GM12872 (cell line): ENCODE data around the gene PCBD1.

ENCODE experiments used
- TF ChIP-seq, protein P1 (sequence below): IDR thresholded peaks from 3 replicates; pipeline ENCODE4 v1.5.1; 2011; ENCODE audit warnings: low read depth, mild to moderate bottlenecking, low read length, moderate library complexity; ENCODE audit not compliant: insufficient read depth

PCBD1 gene

DNA sequence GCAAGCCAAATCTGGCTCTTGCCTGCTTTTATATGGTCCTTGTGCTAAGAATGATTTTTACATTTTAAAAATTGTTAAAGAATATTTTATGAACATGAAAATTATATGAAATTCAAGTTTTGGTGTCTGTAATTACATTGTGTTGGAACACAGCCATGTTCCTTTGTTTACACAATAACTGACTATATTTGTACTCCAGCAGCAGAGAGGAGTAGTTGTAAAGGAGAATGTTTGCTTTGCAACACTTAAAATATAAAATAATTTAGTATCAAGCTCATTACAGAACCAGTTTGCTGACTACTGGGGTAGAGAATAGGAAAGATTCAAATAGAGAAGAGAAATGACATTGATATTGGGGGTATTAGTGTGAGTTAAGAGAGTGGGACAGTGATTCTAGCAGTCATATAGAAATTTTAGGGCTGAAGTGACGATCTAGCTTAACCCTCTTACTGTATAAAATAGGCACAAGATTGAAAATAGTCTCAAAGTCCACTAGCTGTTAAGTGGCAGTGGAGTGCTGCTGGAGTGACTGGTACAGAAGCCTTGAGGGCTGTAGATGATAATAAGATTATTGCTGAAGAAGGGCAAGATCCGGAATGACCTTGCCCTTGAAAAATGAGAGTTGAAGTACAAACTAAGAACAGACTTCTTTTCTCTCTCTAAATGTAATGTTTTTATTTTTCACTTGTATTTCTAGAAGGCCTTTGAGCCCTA, 44.4 kb downstream of the PCBD1 start:
- TF ChIP-seq, protein P1, sequence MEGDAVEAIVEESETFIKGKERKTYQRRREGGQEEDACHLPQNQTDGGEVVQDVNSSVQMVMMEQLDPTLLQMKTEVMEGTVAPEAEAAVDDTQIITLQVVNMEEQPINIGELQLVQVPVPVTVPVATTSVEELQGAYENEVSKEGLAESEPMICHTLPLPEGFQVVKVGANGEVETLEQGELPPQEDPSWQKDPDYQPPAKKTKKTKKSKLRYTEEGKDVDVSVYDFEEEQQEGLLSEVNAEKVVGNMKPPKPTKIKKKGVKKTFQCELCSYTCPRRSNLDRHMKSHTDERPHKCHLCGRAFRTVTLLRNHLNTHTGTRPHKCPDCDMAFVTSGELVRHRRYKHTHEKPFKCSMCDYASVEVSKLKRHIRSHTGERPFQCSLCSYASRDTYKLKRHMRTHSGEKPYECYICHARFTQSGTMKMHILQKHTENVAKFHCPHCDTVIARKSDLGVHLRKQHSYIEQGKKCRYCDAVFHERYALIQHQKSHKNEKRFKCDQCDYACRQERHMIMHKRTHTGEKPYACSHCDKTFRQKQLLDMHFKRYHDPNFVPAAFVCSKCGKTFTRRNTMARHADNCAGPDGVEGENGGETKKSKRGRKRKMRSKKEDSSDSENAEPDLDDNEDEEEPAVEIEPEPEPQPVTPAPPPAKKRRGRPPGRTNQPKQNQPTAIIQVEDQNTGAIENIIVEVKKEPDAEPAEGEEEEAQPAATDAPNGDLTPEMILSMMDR, result no peak

DNA sequence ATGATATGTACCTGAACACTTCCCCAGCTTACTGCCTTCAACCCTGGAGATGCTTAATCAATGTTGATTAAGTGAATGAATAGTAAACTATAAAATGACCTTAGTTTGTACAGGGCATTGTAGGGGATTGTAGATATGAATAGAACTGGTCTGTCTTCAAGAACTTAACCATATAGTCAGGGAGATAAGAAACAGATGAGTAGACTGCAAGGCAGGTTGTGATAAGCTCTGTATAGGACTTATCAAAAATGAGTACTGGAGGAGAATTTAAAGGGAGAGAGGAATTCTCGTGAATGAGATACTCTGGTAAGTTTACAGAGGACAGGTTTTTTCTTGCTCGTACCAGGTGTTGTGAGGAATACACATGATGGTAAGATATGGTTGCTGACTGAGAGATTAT, 45.0 kb downstream of the PCBD1 start:
- TF ChIP-seq, protein P1, result no peak

DNA sequence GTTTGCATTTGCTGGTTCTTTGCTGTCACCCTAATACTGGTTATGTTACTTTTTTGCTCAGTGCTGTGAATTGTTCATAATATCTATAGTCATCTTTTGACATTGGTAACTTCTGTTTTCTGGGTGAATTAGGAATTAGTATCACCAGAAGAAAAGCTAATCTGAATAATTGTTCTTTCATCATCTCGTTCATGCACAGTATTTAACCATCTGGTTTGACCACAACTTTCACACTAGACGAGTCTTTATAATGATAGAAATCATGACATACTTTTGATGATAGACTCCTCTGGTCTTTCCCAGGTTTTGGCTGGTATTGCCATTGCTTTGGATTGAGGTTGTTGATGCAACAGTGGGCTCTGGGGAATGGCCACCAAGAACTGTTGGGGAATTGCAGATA, 47.5 kb downstream of the PCBD1 start:
- TF ChIP-seq, protein P1, result no peak

DNA sequence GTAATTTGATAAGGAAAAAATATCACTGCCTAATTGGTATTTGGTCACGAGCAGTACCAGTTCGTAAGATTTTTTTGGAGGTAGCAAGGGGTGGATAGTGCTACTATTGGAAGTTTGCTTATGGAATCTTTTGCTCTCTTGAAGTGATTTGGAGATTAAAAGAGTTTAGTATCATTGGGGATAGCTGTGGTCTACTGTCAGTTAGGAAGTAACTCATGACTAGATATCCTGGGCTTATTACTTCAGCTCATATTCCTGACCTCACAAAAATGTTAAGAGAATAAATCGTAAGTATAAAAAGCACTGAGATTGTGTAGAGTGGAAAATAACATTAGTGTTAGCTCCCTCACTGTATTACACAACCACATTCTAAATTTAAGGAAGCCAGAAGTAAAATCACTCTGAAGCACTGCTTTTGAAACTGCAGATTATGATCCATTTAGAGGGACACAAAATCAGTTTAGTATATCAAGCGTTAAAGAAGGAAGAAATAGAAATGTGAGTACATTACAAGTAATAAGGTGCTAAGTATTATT, 50.0 kb downstream of the PCBD1 start:
- TF ChIP-seq, protein P1, result no peak

DNA sequence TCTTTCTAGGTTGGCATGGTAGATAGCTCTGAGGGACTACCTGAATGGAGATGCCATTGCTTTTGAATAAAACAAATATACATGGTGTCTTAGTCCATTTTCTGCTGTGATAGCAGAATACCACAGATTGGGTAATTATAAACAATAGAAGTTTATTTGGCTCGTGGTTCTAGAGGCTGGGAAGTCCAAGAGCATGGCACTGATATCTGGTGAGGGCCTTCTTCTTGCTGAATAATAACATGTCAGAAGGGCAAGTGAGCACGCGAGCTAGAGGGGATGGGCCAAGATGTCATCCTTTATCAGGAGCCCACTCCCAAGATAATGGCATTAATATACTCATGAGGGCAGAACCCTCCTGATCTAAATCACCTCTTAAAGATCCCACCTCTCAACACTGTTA, 50.7 kb downstream of the PCBD1 start:
- TF ChIP-seq, protein P1, result no peak

DNA sequence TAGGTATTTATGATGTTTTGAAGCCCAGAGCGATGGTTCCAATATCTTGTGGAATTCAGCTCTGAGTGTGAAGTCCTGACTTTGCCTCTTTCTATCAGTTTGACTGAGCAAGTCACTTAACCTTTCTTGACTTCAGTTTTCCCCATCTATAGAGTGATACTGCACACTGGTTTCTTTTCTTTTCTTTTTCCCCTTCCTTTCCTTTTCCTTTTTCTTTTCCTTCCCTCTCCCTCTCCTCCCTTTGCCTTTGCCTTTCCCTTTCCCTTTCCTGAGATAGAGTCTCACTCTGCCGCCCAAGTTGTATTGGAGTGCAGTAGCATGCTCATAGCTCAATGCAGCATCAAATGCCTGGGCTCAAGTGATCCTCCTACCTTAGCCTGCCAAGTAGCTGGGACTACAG, 52.0 kb downstream of the PCBD1 start:
- TF ChIP-seq, protein P1, result no peak

DNA sequence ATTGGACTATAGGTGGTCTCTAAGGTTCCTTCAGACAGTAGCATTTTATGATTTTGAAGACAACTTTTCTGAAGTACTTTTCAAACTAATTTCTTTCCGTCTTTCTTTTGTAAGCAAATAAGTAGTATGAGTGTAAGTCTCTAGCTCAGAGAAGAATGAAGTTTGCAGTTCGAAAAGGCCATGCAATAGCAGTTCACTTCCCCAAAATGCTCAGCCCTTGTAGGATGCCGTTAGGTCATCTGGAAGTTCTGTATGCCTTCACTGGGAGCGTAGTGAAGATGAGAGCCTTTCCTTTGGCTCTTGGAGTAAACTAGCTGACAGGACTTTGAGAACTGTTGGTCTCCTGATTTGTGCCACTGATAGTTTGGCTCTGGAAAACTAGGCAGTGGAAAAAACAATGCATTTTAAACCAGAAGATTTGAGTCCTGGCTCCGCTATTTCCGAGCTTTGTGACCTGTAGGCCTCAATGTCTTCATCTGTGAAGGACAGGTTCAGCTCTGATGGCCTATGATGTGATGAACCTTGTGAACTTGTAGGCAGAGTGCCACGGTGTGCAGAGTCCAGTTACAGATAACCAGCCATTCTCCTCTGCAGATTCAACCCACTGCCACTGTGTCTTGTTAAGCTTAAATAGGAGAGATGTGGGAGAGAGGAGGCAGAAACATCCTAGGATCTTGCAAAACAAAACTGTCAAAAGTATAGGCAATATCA, 53.8 kb downstream of the PCBD1 start:
- TF ChIP-seq, protein P1, result no peak
